Left renal pelvis (tissue), 4 donors: Measurements from ENCODE around the gene BHLHA15. TPM values are rescaled to one million over a fixed set of nuclear protein-coding genes. Genes with fewer than 3 reads are reported as not detected.

Experiments
- DNase-seq, 4 donors: peaks; one replicate each; pipeline ENCODE4 v3.0.0-alpha.2; 2013; ENCODE audit warnings: low read depth in 4 of 4, low spot score in 3 of 4
- polyA plus RNA-seq, 4 donors: library from polyadenylated mRNA; unstranded; fragments of 120-200 nt; gene quantifications; one replicate each; pipeline ENCODE4 v1.2.1, GENCODE V29; 2013; ENCODE audit not compliant: insufficient read length in 4 of 4

Gene BHLHA15
- polyA plus RNA-seq, 4 donors = 0.18 TPM; not detected in 3

DNA sequence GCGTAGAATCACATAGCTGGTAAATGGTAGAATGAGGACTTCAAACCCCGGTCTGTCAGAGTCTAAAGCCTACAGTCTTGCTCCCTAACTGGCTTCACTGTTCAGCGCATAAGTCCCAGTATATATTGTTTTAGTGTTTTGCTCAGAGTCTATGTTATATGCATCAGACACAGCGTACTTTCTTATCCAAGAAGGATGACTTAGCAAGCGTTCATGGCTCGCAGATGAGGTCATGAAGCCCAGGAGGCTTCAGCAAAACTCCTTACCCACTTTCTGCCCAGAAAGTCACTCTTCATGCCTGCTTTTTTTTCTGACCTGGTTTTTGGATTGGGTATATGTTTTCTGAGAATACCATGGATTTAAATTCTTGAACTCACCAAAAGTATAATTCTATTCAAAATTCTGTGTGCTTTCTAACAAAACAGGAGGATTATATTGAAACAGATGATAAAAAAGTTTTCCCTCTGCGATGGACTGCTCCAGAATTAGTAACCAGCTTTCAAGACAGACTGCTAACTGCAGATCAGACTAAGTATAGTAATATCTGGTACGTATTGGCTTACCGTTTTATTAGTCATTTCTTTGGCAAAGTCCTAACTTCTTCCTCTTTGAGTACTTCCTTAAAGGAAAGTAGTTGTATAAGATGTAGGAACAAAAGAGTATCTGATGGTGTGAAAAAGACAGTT, 24.6 kb upstream of the BHLHA15 start:
- no peak for DNase-seq

DNA sequence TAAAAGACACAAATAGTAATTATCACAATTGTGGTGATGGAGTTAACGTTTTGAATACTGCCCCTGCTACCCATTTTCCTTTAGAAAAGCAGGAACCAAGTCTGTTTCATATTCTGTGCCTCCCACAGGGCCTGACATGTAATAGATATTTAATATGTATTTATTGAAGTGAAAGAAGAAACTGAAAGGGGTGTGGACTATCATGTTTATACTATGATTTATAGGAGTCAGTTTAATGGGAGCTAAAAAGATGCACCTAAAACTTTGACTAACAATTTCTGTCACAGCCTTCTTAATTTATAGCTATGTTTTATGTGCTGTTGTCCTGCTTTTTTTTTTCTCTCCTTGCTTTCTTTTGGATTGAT, 24.1 kb upstream of the BHLHA15 start:
- no peak for DNase-seq

DNA sequence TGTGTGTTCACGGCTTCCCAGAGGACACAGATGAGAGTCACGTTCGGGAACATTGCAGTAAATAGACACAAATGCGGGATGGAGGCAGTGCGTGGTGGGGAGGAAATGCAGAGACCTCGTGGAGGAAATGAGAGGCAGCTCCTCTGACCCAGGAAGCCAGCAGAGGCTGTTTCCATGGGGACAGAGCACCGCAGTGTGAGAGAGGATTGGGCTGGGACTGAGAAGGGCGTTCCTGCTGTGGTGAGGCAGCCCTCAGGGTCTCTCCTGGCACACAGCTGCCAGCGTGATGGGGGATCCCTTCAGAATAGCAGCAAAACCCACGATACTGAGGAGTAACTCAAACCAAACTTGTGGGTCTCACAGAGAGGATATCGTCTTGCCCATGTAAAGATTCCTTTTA, 21.7 kb upstream of the BHLHA15 start:
- no peak for DNase-seq

DNA sequence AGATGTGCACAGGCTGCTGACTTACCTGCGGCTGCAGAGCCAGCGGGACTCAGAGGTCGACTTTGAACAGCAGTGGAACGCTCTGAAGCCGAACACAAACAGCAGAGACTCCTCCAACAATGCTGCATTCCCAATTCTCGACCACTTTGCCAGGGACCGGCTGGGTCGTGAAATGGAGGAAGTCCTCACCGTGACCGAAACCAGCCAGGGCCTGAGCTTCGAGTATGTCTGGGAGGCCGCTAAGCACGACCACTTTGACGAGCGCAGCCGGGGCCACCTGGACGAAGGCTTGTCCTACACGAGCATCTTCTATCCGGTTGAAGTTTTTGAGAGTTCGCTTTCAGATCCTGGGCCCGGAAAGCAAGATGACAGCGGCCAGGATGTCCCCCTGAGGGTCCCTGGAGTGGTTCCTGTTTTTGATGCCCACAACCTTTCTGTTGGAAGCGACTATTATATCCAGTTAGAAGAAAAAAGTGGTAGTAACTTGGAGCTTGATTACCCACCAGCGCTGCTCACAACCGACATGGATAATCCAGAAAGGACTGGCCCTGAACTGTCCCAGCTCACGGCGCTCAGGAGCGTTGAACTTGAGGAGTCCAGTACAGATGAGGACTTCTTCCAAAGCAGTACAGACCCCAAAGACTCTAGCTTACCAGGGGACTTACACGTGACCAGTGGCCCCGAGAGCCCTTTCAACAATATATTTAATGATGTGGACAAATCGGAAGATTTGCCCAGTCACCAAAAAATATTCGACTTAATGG, 19.4 kb upstream of the BHLHA15 start:
- no peak for DNase-seq

DNA sequence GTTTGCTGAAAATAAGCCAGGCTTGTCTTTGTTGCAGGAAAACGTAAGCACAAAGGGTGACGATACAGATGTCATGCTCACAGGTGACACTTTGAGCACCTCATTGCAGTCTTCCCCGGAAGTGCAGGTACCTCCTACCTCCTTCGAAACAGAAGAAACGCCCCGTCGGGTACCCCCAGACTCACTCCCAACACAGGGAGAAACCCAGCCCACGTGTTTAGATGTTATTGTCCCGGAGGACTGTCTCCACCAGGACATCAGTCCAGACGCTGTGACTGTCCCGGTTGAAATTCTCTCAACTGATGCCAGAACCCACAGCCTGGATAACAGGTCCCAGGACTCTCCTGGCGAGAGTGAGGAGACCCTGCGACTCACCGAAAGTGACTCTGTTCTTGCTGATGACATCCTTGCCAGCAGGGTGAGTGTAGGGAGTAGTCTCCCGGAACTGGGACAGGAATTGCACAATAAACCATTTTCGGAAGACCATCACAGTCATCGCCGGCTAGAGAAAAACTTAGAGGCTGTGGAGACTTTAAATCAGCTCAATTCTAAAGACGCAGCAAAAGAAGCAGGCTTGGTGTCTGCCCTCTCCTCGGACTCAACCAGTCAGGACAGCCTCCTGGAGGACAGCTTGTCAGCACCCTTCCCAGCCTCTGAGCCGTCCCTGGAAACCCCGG, 18.3 kb upstream of the BHLHA15 start:
- DNase-seq = no peak

DNA sequence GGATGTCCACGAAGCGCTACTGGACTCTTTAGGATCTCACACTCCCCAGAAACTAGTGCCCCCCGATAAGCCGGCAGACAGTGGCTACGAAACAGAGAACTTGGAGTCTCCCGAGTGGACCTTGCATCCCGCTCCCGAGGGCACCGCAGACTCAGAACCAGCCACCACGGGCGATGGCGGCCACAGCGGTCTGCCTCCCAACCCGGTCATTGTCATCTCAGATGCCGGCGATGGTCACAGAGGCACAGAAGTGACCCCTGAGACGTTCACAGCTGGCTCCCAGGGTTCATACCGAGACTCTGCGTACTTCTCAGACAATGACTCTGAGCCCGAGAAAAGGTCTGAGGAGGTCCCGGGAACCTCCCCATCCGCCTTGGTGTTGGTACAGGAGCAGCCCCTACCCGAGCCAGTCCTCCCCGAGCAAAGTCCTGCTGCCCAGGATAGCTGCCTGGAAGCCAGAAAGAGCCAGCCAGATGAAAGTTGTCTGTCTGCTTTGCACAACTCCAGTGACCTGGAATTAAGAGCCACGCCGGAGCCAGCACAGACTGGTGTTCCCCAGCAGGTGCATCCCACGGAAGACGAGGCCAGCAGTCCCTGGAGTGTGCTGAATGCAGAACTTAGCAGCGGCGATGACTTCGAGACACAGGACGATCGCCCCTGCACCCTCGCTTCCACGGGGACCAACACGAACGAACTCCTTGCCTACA, 17.6 kb upstream of the BHLHA15 start:
- DNase-seq = no peak

DNA sequence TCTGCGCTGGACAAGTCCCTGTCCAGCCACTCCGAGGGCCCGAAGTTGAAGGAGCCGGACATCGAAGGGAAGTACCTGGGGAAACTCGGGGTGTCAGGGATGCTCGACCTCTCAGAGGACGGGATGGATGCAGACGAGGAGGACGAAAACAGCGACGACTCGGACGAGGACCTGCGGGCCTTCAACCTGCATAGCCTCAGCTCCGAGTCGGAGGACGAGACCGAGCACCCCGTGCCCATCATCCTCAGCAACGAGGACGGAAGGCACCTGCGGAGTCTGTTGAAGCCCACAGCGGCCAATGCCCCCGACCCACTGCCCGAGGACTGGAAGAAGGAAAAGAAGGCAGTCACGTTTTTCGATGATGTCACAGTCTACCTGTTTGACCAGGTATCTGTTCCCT, 17.1 kb upstream of the BHLHA15 start:
- DNase-seq = no peak

DNA sequence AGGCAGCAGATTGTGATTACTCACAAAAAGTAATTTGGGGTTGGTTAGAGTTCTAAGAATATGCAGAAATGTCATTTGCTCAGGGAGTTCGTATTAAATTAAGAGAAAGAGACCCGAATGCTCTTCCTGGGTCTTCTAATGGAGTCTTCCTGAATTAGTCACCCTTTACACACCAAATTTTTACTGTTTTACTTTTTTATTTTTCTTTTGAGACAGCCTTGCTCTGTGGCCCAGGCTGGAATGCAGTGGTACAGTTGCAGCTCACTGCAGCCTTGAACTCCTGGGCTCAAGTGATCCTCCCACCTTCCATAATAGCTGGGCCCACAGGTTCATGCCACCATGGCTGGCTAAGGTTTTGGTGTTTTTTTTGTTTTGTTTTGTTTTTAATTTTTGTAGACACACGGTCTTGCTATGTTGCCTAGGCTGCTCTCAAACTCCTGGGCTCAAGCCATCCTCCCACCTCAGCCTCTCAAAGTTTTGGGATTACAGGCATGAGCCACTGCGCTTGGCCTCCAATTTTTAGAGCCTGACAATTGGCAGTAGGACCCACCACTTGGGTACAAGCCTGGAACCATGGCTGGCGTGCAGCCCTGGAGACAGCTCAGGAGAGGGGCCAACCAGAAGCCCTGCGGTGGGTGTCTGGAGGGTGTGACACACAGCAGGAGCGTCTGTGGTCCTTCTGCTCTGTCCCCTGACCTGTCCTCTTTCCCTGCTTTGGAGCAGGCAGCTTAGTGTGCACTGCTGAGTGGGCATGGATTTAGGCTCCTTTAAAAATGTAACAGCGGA, 16.4 kb upstream of the BHLHA15 start:
- no peak for DNase-seq

DNA sequence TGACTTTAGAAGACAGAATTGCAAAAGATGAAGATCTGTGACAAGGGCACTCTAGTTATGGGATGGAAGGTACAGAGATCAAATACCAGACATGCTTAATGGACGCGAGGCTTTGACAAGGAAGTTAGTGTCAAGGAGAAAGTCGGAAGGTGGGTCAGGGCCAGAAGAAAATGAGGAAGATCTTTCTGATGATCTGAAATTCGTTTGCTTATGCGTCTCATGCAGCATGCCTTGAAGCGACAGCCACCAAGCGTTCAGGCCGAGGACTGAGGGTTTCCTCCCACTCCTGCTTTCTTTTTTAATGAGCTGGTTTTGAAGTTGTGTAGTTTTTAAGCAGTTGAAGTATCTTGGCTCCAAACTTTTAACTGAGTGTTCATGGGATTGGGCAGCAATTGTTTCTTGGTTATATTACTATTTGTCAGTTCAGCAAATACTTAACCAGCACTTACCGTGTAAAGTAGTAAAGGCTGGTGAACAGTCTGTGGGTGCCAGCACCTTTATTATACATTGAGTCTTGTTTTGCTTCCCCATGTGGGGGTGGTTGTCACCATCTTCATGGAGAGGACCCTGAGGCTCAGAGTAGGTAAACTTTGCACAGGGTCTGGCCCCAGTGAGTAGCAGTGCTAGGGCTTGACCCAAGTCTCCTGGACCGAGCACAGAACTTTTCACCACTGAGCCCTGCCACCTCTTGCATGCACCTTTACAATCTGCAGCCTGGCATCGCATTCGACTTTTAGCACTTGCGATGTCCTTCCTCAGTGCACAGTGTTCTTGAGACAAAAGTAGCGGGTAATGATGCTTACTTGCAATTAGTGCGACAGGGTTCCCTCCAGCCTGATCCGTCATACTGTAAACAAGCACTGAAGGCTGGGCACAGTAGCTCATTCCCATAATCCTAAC, 14.3 kb upstream of the BHLHA15 start:
- no peak for DNase-seq

DNA sequence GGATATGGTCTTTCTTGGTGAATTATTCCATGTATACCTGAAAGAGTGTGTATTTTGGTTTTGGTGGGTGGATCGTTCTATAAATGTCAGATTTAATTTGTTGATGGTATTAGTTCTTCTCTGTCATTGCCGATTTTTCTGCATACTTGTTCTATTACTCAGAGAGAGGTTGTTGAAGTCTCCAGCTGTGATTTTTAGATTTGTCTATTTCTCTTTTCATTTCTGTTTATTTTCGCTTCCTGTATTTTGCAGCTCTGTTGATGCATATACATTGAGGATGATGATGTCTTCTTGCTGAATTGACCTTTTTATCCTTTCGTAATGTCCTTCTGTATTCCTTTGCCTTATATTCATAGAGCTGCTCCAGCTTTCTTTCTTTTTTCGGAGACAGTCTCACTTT, 12.1 kb upstream of the BHLHA15 start:
- DNase-seq = no peak

DNA sequence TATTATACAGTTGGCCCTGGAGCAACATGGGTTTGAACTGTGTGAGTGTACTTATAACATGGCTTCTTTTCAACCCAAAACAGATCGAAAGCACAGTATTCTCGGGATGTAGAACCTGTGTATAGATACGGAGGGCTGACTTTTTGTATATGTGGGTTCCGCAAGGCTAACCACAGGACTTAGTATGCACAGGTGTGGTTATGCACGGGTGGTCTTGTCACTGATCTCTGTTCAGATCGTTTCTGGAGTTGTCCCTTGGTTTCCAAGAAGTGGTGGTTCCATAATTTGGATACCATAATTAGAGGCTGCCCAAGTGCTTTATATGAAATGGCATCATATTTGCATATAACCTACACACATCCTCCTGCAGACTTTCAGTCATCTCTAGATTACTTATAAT, 10.9 kb upstream of the BHLHA15 start:
- DNase-seq = no peak

DNA sequence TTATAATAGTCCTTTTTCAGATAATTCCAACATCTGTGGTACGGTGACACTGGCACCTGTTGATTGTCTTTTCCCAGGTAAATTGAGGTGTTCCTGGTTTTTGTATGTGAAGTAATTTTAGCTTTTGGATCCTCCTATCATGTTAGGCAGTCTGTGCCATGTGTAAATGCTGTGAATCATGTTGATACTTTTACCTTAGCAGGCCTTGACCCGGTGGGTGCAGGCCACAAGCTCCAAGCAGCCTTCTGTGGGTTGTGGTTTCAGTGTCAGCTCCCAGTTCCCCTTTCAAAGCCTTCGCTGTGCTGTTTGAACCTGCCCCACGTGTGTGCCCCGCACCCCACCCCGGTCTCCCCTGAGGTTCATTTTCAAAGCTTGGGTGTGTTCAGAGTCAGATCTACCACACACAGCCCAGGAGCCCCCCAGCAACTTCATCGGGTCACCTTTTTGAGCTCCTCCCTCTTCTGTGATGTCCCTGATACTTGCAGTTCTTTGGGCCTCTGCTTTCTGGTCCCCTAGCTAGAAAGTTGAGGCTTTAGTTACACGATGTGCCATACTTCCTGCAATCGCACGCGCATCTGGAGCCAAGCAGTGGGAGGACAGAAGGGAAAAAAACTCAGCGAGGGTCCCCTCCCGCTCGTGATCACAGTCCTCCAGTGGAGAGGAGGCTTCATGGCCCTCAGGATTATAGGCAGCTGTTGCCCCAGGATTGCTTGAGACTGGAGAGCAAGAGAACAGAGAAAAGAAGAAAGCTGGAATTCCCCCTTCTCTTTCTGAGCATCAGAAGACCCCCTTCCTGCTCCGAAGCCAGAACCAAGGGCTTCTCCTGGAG, 8.7 kb upstream of the BHLHA15 start:
- no peak for DNase-seq

DNA sequence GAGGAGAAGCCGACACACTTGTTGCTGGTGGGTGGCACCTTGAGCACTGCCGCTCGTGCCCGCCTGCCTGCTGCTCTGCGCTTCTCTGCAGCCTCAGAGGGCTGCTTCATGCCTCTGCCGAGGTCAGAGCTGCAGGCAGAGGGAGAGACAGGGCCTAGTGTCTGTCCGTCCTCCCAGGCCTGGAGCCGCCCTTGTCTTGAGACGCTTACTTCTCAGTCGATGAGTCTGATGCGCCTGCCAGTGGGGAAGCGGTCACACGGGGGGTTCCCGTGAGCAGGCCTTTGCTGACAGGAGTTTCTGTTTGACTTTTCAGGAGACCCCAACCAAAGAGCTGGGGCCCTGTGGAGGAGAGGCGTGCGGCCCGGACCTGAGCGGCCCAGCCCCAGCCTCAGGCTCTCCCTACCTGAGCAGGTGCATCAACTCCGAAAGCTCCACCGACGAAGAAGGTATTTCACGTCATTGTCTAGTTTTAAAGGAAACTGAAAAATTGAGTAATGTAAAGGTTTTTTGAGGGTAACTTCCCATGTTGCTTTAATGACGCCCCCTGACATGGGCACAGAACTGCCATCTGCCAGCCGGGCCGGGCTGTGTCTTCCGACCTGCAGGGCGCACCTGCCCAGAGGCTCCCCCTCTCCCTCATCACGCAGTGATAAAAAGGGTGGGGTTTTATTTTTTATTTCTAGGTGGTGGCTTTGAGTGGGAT, 7.8 kb upstream of the BHLHA15 start:
- DNase-seq = no peak

DNA sequence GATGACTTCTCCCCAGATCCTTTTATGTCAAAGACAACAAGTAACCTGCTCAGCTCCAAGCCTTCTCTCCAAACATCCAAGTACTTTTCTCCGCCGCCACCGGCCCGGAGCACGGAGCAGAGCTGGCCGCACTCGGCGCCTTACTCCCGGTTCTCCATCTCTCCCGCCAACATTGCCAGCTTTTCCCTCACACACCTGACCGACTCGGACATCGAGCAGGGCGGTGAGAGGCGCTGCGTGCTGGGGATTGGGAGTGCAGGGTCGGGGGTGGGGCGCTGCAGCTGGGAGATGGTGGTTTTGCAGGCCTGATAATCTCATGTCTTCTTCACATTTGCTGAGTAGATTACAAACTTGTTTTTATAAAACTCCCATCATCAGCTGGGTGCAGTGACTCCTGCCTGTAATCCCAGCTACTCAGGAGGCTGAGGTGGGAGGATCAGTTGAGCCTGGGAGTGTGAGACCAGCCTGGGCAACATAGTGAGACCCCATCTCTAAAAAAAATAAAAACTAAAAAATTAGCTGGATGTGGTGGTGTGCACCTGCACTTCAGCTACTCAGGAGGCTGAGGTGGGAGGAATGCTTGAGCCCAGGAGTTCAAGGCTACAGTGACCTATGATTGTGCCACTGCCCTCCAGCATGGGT, 7.2 kb upstream of the BHLHA15 start:
- no peak for DNase-seq

DNA sequence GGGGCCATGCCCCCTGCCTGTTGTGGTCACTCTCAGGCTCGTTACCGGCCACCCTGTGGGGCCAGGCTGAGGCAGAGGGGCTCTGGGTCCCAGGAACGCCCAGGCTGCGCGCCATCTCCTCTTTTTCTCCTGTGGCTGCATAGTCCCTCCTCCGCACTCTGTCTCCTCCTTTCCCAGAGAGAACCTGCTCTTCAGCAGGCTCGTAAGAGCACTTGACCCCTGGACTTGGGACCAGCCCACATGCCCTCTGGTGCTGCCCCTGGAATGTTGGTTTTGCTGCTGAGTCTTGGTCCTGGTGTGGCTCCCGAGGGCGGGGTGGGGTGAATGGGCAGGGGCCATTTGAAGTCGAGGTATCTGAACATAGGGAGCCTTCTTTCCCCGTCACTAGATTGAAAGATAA, 6.6 kb upstream of the BHLHA15 start:
- DNase-seq = no peak

DNA sequence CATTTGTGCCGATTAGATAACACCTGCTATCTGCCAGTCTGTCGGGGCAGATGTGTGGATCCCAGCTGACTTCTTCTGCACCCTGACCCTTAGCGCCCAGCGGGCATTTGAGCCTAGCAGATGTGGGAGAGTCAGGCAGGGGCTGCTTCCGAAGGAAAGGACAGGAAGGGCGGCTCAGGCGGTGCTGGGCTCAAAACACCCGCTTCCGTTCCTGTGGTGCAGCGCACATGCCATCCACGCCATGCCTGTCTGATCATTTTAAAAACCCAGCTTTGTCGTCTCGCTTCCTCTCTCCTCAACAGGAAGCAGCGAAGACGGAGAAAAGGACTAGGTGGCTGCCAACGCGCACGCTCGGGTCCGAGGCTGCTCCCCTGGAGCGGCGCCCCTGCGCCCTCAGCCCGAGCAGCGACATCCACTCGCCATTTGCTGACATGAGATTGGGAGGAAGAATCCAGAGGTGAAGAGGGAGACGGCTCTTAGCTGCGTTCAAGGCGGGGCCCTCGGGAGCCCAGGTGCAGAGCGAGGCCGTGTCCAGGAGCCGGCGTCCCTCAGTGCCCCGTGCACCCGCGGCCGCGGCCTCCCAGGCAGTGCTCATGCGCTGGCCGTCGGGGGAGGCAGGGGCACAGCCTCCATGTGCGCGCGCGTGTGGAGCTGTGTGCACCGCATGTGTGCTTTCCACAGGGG, 5.9 kb upstream of the BHLHA15 start:
- DNase-seq = no peak
